Fibroblast of lung (primary cell): ENCODE data around the gene FAM149B1. TPM values are rescaled to one million over a fixed set of nuclear protein-coding genes. Genes with fewer than 3 reads are reported as not detected.

Experiments used
- DNase-seq, 2 donors: peaks; one replicate each; pipeline versions ENCODE4 v3.0.0 to v3.0.0-alpha.2; 2010; ENCODE audit warnings: low read depth in 2 of 2
- H2AFZ ChIP-seq: 2 replicates; pipeline ENCODE4 v1.5.1; 2012; ENCODE audit warnings: low read length, control low read depth, inconsistent platforms
- H3K27ac ChIP-seq: 2 replicates; pipeline ENCODE4 v1.5.1; 2011; ENCODE audit warnings: low read length, control low read depth; ENCODE audit not compliant: insufficient read depth
- H3K27me3 ChIP-seq: 2 replicates; pipeline ENCODE4 v1.5.1; 2011; ENCODE audit warnings: mild to moderate bottlenecking, low read length; ENCODE audit not compliant: control insufficient read depth, insufficient read depth
- H3K36me3 ChIP-seq: 2 replicates; pipeline ENCODE4 v1.5.1; 2011; ENCODE audit warnings: low read length; ENCODE audit not compliant: control insufficient read depth, insufficient read depth
- H3K4me1 ChIP-seq: 2 replicates; pipeline ENCODE4 v1.5.1; 2011; ENCODE audit warnings: low read length; ENCODE audit not compliant: control insufficient read depth, insufficient read depth; ENCODE audit errors: extremely low read depth
- H3K4me2 ChIP-seq: 2 replicates; pipeline ENCODE4 v1.5.1; 2011; ENCODE audit warnings: low read length, control low read depth; ENCODE audit not compliant: insufficient read depth; ENCODE audit errors: extremely low read depth
- H3K4me3 ChIP-seq, 4 experiments: fragments of 200-600 bp in 1 of 4; sonication (generic) in 1 of 4; replicated peaks in 1 of 4; 2 replicates each; pipeline ENCODE4 v1.5.1; 2011 to 2016; ENCODE audit warnings: low read length in 4 of 4, low read depth in 3 of 4, mild to moderate bottlenecking in 3 of 4, control low read depth in 2 of 4, inconsistent platforms in 1 of 4, mixed read lengths in 1 of 4; ENCODE audit not compliant: insufficient read depth in 1 of 4; ENCODE audit errors: control extremely low read depth in 1 of 4
- H3K79me2 ChIP-seq: 2 replicates; pipeline ENCODE4 v1.5.1; 2012; ENCODE audit warnings: mild to moderate bottlenecking, low read length, inconsistent platforms; ENCODE audit not compliant: control insufficient read depth, insufficient read depth
- H3K9ac ChIP-seq: 2 replicates; pipeline ENCODE4 v1.5.1; 2011; ENCODE audit warnings: mild to moderate bottlenecking, low read length, control low read depth; ENCODE audit not compliant: insufficient read depth
- H3K9me3 ChIP-seq: 2 replicates; pipeline ENCODE4 v1.5.1; 2012; ENCODE audit warnings: low read depth, low read length; ENCODE audit not compliant: control insufficient read depth, insufficient read depth
- H4K20me1 ChIP-seq: 2 replicates; pipeline ENCODE4 v1.5.1; 2011; ENCODE audit warnings: low read length; ENCODE audit not compliant: control insufficient read depth, insufficient read depth; ENCODE audit errors: extremely low read depth
- EZH2 ChIP-seq: IDR thresholded peaks from 2 replicates; pipeline ENCODE4 v1.5.1; 2012; ENCODE audit warnings: low read length, control low read depth, mild to moderate bottlenecking; ENCODE audit errors: missing control alignments
- polyA plus RNA-seq, 2 donors: library from polyadenylated mRNA; depleted of rRNA in 1 of 2; stranded (reverse) in 1 of 2; unstranded in 1 of 2; fragments of >200 nt; gene quantifications; 2 replicates each; pipeline ENCODE4 v1.2.1, GENCODE V29; 2011 to 2012; ENCODE audit warnings: missing spikeins in 1 of 2
- total RNA-seq: library from RNA; depleted of rRNA; stranded (reverse); fragments of >200 nt; gene quantifications from 2 replicates; pipeline ENCODE4 v1.2.1, GENCODE V29; 2014
- TF ChIP-seq, protein P1 (sequence below), 2 donors: IDR thresholded peaks in 1 of 2; conservative IDR thresholded peaks in 1 of 2; 1 replicate in 1 of 2; 2 replicates in 1 of 2; pipeline ENCODE4 v1.5.1; 2011 to 2012; ENCODE audit warnings: low read length in 2 of 2, control low read depth in 1 of 2, inconsistent platforms in 1 of 2, low read depth in 1 of 2, mild to moderate bottlenecking in 1 of 2

Gene FAM149B1
- total and polyA plus RNA-seq, 2 donors (not counting 1 experiment from before 2014, with no cell fraction given), result 38.9 to 44.9 TPM

DNA sequence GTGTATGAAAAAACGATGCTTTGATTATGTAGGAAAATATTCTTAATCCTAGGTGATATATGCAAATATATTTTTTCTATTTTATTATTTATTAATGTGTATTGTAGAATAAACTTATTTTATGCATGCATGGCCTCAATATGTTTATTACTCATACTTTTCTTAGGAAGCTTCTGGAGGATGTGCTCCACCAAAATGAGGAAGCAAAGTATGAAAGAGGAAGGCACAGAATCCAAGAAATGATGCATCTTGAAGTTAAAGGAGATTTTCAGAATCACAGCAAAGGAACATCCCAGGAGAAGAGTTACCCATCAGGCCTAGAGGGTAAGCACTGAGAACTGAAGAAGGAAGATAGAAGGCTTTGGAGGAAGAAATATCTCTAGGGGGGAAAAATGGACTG lies 119.5 kb downstream of the FAM149B1 start:
- H3K4me3 ChIP-seq, result no peak overlapping the region
- H3K36me3 ChIP-seq, result no peaks in the 10 kb centered on the region
- H3K4me2 ChIP-seq, result no peak overlapping the region
- no peaks in the 10 kb centered on the region for H3K79me2 ChIP-seq
- TF ChIP-seq, protein P1, sequence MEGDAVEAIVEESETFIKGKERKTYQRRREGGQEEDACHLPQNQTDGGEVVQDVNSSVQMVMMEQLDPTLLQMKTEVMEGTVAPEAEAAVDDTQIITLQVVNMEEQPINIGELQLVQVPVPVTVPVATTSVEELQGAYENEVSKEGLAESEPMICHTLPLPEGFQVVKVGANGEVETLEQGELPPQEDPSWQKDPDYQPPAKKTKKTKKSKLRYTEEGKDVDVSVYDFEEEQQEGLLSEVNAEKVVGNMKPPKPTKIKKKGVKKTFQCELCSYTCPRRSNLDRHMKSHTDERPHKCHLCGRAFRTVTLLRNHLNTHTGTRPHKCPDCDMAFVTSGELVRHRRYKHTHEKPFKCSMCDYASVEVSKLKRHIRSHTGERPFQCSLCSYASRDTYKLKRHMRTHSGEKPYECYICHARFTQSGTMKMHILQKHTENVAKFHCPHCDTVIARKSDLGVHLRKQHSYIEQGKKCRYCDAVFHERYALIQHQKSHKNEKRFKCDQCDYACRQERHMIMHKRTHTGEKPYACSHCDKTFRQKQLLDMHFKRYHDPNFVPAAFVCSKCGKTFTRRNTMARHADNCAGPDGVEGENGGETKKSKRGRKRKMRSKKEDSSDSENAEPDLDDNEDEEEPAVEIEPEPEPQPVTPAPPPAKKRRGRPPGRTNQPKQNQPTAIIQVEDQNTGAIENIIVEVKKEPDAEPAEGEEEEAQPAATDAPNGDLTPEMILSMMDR (conservative IDR thresholded peaks at IDR 0.05 in 1 of 2, IDR thresholded peaks at IDR 0.05 in 1 of 2; ENCODE audit: low read depth in 1 of 2, low read length in 2 of 2), result no peak
- TF ChIP-seq EZH2, result no peak
- no peaks in the 10 kb centered on the region for H4K20me1 ChIP-seq
- no peak overlapping the region for H3K9ac ChIP-seq
- no peaks in the 10 kb centered on the region for H3K27me3 ChIP-seq
- no peaks in the 10 kb centered on the region for H3K9me3 ChIP-seq
- H3K4me1 ChIP-seq, result no peaks in the 10 kb centered on the region
- H2AFZ ChIP-seq, result no peak overlapping the region
- H3K27ac ChIP-seq, result no peak overlapping the region
- DNase-seq, result no peak

DNA sequence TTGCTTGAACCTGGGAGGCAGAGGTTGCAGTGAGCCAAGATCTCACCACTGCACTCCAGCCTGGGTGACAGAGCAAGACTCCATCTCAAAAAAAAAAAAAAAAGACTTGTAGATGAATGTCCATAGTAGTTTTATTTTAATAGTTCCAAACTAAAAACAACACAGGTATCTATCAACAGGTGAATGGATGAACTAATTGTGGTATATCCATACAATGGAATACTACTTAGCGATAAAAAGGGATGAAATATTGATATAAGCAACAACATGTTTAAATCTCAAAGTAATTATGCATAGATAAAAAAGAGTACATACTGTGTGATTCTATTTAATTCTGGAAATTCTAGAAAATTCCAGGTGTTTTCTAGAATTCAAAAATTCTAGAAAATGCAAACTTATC lies 122.0 kb downstream of the FAM149B1 start:
- Histone ChIP-seq H2AFZ (no peak overlapping the region), H3K4me3 (no peak overlapping the region), H4K20me1 (no peaks in the 10 kb centered on the region), H3K27ac (no peak overlapping the region), H3K9me3 (no peaks in the 10 kb centered on the region), H3K79me2 (no peaks in the 10 kb centered on the region), H3K9ac (no peak overlapping the region), H3K4me2 (no peak overlapping the region), H3K36me3 (no peaks in the 10 kb centered on the region), H3K4me1 (no peaks in the 10 kb centered on the region), H3K27me3 (no peaks in the 10 kb centered on the region)
- DNase-seq, result no peak
- TF ChIP-seq, protein P1 (conservative IDR thresholded peaks at IDR 0.05 in 1 of 2, IDR thresholded peaks at IDR 0.05 in 1 of 2; ENCODE audit: low read depth in 1 of 2, low read length in 2 of 2), result no peak
- TF ChIP-seq EZH2, result no peak

DNA sequence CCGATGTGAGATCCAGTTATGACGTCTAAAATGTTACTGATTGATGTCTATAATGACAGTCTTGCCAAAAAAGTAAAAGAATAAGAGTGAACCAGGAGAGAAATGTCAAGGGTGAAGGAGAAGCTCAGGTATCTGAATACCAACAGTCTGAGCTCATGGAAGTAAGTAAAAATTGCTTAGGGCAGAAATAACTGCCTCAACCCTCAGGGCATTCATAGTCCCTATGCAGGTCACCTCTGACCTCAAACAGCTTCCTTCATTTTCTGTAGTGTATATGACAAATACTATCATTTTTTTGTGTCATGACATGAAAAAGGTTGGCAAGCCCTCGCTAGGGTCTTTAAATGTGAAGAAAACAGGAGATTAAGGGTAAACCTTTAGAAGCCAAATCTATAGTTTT lies 125.5 kb downstream of the FAM149B1 start:
- H4K20me1 ChIP-seq, result no peaks in the 10 kb centered on the region
- H3K9ac ChIP-seq, result no peak overlapping the region
- DNase-seq, result no peak
- no peak for TF ChIP-seq EZH2
- TF ChIP-seq, protein P1 (conservative IDR thresholded peaks at IDR 0.05 in 1 of 2, IDR thresholded peaks at IDR 0.05 in 1 of 2; ENCODE audit: low read depth in 1 of 2, low read length in 2 of 2), result no peak
- no peaks in the 10 kb centered on the region for H3K36me3 ChIP-seq
- no peaks in the 10 kb centered on the region for H3K9me3 ChIP-seq
- H3K4me1 ChIP-seq, result no peaks in the 10 kb centered on the region
- H3K4me3 ChIP-seq, result no peak overlapping the region
- no peak overlapping the region for H3K27ac ChIP-seq
- H3K79me2 ChIP-seq, result no peaks in the 10 kb centered on the region
- no peak overlapping the region for H3K4me2 ChIP-seq
- no peak overlapping the region for H2AFZ ChIP-seq
- peaks cover 5% of the 10 kb centered on the region for H3K27me3 ChIP-seq

Other genes with a start within 250 kb of the FAM149B1 start
- not detected in 2 replicates for gene PLA2G12B, start 213.3 kb upstream of the FAM149B1 start, total RNA-seq
- gene PLA2G12B, start 213.3 kb upstream of the FAM149B1 start, polyA plus RNA-seq, result not detected in 2 replicates
- gene P4HA1, start 71.3 kb upstream of the FAM149B1 start, total RNA-seq, result 147 and 179 TPM in 2 replicates
- 89.1 and 226 TPM in 2 replicates for gene P4HA1, start 71.3 kb upstream of the FAM149B1 start, polyA plus RNA-seq
- gene NUDT13, start 57.7 kb upstream of the FAM149B1 start, total RNA-seq, result 2.1 and 2.6 TPM in 2 replicates
- gene NUDT13, start 57.7 kb upstream of the FAM149B1 start, polyA plus RNA-seq, result 1.3 and 1.8 TPM in 2 replicates
- 18.2 and 22.0 TPM in 2 replicates for gene ECD, start 111 bp upstream of the FAM149B1 start, total RNA-seq
- gene ECD, start 111 bp upstream of the FAM149B1 start, polyA plus RNA-seq, result 40.9 and 45.4 TPM in 2 replicates
- gene DNAJC9, start 79.1 kb downstream of the FAM149B1 start, total RNA-seq, result 14.5 and 20.3 TPM in 2 replicates
- 16.3 and 31.4 TPM in 2 replicates for gene DNAJC9, start 79.1 kb downstream of the FAM149B1 start, polyA plus RNA-seq
- 58.3 and 62.3 TPM in 2 replicates for gene MRPS16, start 84.5 kb downstream of the FAM149B1 start, total RNA-seq
- gene MRPS16, start 84.5 kb downstream of the FAM149B1 start, polyA plus RNA-seq, result 59.4 and 76.2 TPM in 2 replicates
- 1.0 and 1.3 TPM in 2 replicates for gene CFAP70, start 190.7 kb downstream of the FAM149B1 start, total RNA-seq
- 0.18 and 0.19 TPM in 2 replicates for gene CFAP70, start 190.7 kb downstream of the FAM149B1 start, polyA plus RNA-seq
- gene ANXA7, start 245.9 kb downstream of the FAM149B1 start, total RNA-seq, result 85.5 and 132 TPM in 2 replicates
- 150 and 169 TPM in 2 replicates for gene ANXA7, start 245.9 kb downstream of the FAM149B1 start, polyA plus RNA-seq